Frontal cortex (tissue), 4 donors: ENCODE data around the gene LIF. TPM values are rescaled to one million over a fixed set of nuclear protein-coding genes. Genes with fewer than 3 reads are reported as not detected.

ENCODE experiments used
- DNase-seq, 2 donors: peaks; one replicate each; pipeline ENCODE4 v3.0.0; 2012; ENCODE audit warnings: low spot score in 2 of 2
- FAIRE-seq: peaks from 2 replicates; lab custom pipeline; 2012; peaks lifted over from hg19 to GRCh38; lab: Jason Lieb, UNC
- total RNA-seq: library from RNA; depleted of rRNA; stranded (reverse); fragments of >200 nt; gene quantifications from one replicate; pipeline ENCODE4 v1.2.3, GENCODE V29; 2014
- donor health status: control.
- donor health status: control.
- donor health status: control.

The LIF gene
- total RNA-seq, 1 donor from 2014 or later = not detected

DNA sequence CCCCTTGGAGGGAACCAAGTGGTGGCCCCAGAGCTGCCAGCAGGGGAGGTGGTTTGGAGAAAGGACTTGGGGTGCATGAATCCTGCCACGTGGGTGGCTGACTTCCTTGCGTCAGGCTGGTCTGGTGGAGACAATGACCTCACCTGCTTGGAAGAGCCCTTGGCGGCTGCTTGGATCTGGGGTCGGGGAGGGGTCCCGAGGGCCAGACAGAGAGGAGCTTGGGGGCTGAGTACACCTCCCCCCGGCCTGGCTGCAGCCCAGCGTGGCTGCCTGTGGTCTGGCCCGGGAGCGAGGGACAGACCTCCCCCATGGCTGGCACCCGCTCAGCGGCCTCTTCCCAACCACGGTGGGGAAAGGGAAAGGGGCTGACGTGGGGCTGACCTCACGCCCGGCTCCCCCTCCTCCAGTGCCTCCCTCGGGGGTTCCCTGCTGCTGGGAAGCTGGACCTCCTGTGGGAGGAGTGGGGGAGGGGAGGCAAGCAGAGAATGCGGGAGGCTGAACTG is 13.8 kb downstream of the LIF start:
- FAIRE-seq (no peak), DNase-seq (no peak)

DNA sequence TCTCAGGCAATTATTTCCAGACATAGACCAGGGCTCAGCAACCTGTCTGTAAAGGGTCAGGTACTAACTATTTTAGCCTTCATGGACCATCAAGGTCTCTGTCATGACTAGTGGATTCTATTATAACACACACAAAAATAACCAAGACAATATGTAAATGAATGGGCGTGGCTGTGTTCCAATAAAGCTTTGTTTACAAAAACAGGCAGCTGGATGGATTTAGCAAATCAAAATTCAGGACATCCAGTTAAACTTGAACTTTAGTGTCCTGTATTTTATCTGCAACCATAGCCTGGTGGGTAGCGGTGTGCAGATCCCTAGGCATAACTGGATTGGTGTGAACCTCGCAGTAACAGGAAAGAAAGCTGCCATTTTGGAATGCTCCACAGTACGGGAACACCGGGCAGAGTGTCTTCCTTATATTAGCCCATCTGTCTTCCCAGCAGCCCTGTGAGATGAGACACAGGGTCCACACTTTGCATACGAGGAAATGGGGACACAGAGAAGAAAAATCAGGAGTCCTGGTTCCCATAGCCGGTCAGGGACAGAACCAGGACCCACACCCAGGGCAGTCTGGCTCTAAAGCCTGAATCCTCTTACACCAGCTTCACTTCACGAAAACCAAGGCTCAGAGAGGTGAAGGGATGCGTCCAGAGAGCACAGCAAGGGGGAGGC is 15.6 kb downstream of the LIF start:
- FAIRE-seq (no peak), DNase-seq (no peak)

DNA sequence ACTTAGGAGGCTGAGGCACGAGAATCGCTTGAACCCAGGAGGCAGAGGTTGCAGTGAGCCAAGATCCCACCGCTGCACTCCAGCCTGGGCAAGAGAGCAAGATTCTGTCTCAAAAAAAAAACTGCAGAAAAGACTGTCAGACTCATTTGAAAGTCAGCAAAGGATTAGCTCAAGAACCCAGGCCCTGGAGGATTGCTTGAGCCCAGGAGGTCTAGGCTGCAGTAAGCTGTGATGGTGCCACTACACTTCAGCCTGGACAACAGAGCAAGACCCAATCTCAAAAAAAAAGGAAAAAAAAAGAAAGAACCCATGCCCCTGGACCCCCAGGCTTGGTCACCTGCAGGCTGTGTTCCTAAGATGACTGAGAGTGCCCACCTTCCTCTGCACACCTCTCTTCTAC is 16.2 kb downstream of the LIF start:
- DNase-seq (no peak), FAIRE-seq (no peak)

DNA sequence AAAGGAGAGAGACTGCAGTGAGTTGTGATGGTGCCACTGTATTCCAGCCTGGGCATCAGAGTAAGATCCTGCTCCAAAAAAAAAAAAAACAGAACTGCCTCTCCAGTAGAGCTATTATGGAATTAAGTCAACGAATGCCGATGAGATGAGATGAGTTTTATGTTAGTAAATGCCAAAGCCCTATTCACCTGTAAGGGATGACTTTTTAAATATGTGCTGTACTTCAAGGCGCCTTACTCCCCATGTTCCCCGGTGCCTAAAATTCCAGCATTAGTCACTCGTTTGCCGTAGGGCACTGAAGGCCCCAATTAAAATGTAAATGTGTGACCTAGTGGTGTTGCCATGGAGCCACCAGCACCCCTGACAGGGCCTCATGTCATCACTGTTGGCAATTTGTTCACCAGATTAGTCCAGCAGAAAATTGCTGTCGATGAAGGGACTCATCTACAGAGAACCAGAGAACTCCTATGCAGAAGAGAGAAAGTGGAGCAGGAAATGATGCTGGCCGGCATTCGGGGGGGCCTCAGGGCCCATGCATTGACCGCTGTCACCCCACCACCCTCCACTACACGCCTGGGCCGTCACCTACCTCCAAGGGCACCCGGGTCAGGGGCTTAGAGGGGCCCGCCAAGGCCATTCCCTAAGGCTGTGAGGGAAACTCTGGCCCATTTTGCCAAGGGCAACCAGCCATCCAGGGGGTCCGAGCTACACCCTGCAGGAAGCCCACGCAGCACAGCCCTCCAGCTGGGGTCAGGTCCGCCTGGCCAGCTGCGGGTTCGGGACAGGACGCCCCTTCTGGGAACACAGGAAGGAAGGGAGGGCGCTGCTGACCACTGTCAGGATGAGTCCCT is 17.8 kb downstream of the LIF start:
- FAIRE-seq (no peak), DNase-seq (no peak)

GRCh38 chr22:30227438-30228228 is 18.9 kb downstream of the LIF start:
- FAIRE-seq (no peak), DNase-seq (no peak)

GRCh38 chr22:30226192-30226832 is 20.2 kb downstream of the LIF start:
- FAIRE-seq (no peak), DNase-seq (no peak)

DNA sequence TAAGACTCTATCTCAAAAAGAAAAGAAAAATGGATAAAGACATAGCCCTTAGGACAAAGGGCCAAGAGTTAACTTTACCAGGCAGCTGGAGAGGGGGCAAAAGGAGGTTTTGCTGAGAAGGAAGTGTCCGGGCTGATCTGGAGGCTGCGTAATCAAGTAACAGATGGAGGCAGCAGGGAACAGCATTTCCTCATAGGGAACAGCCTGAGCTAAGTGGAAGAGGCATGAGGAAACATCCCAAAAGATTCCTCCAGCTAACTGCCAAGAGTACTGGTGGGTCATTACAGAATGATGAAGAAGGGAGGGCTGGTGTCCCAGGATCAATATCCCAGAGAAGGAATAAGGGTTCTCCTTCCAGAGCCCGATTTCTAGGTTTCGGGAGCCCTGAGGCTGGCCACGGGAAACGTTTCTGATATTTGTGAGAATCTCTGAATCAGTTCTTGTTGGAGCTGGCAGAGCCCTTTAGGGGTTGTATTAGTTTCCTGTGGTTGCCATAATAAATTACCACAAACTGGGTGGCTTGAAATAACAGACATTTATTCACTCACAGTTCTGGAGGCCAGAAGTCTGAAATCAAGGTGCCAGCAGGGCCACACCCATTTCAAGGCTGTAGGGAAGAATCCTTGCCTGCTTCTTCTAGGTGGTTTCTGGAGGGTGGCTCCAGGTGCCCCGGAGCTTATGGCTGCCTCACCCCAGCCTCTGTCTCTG is 21.2 kb downstream of the LIF start:
- no peak for DNase-seq
- no peak for FAIRE-seq

DNA sequence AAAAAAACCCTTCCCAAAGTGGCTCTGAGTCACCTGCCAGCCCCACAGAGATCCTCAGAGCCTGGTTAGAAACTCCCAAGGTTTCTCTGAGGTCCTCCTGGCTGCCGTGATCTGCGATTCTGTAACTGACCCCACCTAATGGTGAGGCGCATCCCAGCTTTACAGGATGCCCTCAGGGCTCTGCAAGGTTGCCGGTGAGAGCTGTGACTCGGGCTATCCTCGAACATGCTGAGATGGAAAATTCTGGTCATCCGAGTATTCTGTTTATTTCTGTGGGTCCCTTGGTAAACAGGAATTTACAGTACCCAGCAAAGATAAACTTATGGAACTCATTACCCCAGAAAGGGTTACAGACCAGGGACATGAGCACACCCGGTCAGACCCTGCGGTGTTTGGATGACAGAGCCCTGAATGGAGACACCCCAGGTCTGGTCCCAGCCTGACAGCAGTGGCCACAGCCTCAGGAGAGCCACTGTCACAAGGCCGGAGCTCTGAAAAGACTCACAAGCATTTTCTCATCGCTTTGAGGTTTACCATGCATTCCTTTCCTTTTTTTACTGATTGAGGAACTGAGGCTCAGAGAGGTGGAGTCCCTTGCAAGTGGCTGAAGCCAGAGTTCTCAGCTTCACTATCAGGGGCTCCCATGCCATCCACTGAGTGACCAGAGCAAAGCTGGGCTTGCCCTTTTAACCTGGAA is 22.2 kb downstream of the LIF start:
- no peak for FAIRE-seq
- DNase-seq = no peak

DNA sequence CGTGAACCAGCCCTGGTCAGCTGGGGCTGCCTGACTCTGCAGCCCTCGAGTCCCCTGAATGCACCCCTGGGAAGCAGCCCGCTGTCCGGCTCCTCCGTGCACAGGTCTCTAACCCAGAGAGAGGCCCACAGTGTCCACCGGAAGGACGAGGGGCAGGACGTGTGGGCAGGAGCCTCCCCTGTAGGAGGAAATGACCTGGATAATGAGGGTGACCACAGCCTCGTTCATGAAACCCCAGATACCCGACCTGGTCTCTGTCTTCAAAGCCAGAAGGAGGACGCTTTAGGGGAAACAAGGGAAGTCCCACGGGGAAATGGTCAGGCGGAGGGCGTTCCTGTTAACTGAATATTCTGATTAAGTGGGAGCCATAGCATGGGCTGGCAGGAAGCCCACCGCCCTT is 23.3 kb downstream of the LIF start:
- DNase-seq (no peak), FAIRE-seq (no peak)

GRCh38 chr22:30222321-30222720 is 24.2 kb downstream of the LIF start:
- no peak for FAIRE-seq
- DNase-seq = no peak

- FAIRE-seq (no peak), DNase-seq (no peak)
These were observed 25.2 kb downstream of the LIF start for GRCh38 chr22:30221121-30221992.

DNA sequence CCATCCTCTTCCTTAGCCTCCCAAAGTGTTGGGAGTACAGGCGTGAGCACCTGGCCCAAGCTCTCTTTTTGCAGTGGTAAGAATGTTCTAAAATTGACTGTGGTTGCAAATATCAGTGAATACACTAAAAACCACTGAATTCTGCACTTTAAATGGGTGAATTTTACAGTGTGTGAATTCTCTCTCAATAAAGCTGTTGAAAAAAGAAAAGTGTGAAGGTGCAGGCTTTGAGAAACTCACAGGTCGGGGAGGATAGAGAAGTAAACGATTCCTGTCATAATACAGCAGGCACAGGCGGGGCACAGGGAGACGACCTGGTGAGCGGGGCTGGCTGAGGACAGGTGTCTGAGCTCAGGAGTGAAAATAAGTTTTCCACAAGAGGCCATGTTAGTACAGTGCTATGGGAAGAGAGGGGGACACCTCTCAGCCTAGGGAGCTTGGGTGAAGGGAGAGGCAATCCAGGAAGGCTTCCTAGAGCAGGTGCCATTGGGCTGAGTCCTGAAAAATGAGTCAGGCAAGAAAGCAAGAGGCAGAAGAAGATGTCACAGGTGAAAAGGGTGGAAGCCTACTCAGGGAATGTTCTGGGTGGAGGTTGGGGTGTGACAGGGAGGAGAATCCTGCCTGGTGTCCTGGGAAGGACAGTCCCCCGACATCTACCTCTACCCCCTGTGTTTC is 26.1 kb downstream of the LIF start:
- FAIRE-seq (no peak), DNase-seq (no peak)

DNA sequence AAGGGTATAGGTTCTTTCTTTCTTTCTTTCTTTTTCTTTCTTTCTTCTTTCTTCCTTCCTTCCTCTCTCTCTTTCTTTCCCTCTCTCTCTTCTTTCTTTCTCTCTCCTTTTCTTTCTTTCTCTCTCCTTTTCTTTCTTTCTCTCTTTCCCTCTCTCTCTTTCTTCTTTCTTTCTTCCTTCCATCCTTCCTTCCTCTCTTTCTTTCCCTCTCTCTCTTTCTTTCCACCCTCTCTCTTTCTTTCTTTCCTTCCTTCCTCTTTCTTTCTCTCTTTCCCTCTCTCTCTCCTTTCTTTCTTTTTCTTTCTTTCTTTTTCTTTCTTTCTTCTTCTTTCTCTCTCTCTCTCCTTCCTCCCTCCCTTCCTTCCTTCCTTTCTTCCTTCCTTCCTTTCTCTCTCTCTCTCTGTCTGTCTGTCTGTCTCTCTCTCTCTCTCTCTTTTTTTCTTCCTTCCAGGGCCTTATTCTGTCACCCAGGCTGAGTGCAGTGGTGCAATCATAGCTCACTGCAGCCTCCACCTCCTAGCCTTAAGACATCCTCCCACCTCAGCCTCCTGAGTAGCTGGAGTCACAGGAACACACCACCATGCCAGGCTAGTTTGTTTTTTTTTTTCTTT is 26.8 kb downstream of the LIF start:
- no peak for FAIRE-seq

GRCh38 chr22:30219049-30219654 is 27.4 kb downstream of the LIF start:
- FAIRE-seq = no peak
- DNase-seq = no peak

More for the DNA sequence above, 26.8 kb downstream of the LIF start:
- no peak for DNase-seq

- DNase-seq = no peak
- FAIRE-seq = no peak
These were observed 28.6 kb downstream of the LIF start for GRCh38 chr22:30217698-30218560.

DNA sequence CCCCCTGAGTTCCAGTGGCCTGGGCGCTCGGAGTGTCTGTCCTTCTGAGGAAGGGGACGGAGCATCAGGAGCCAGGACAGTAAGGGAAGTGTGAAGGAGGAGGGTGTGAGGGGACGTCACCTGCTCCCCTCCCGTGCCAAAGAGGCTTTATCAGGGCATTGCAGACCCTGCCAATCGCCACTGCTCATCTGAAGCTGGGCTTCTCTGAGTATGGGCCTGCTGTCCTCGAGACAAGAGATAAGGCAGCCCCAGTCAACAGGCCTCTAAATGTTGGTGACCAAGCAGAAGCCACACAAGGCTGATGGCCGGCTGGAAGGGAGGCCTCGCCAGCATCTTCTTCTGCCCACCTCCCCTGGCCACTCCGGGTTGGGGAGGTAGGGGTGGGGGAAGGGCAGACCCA is 29.8 kb downstream of the LIF start:
- FAIRE-seq (no peak), DNase-seq (no peak)
